Right lobe of liver (tissue), 4 donors: ENCODE measurements around the gene LIMS1.
"Not testable (repeated sequence)": the region's sequence is repeated elsewhere in the genome, so short reads cannot be mapped to it uniquely, and the experiment has no call there.

Source experiments
- CTCF ChIP-seq, 4 donors: fragments of 200-600 bp in 3 of 4; fragments of 450-650 bp in 1 of 4; IDR thresholded peaks; one replicate each; pipeline versions ENCODE4 v1.5.1 to v1.8.0; 2016 to 2022; ENCODE audit warnings: antibody characterized with exemption in 4 of 4, mild to moderate bottlenecking in 2 of 4
- POLR2A ChIP-seq: fragments of 450-650 bp; IDR thresholded peaks from one replicate; pipeline ENCODE4 v1.6.1; 2017; ENCODE audit warnings: antibody characterized with exemption, mild to moderate bottlenecking
- donor health status: DM: no; HTN: no; CAD: no.
- donor health status: DM: no; HTN: no; CAD: no.
- donor health status: DM: no; HTN: yes; CAD: no.

GRCh38 chr2:108661493-108661892 lies 127.2 kb downstream of the LIMS1 start:
- TF ChIP-seq CTCF (IDR thresholded peaks at IDR 0.05); POLR2A: not testable (repeated sequence)
